K562 (cell line): ENCODE results near the gene EFEMP2. TPM values are rescaled to one million over a fixed set of nuclear protein-coding genes. Genes with fewer than 3 reads are reported as not detected.

Source experiments
- CBFA2T3 ChIP-seq: fragments of 450-650 bp; IDR thresholded peaks from 2 replicates; pipeline ENCODE4 v1.6.1; 2017
- HDAC1 ChIP-seq, 2 experiments: fragments of 450-650 bp; IDR thresholded peaks; 2 replicates each; pipeline ENCODE4 v1.6.1; 2016 to 2017; ENCODE audit warnings: inconsistent platforms in 1 of 2, mild to moderate bottlenecking in 1 of 2, moderate library complexity in 1 of 2
- HDAC8 ChIP-seq: fragments of 450-650 bp; IDR thresholded peaks from 2 replicates; pipeline ENCODE4 v1.6.1; 2016; ENCODE audit warnings: mild to moderate bottlenecking, missing genetic modification characterization, moderate library complexity, missing compliant biosample characterization
- MAX ChIP-seq: sonication (generic); formaldehyde crosslinking; IDR thresholded peaks from 2 replicates; pipeline ENCODE4 v1.9.0; 2022; ENCODE audit warnings: mild to moderate bottlenecking, missing genetic modification reagents
- NR1H2 ChIP-seq: sonication (generic); formaldehyde crosslinking; IDR thresholded peaks from 2 replicates; pipeline ENCODE4 v1.4.0; 2020; ENCODE audit warnings: mild to moderate bottlenecking, missing genetic modification reagents
- RUNX1 ChIP-seq: sonication (generic); IDR thresholded peaks from 2 replicates; pipeline ENCODE4 v1.6.1; 2016; ENCODE audit warnings: antibody characterized with exemption, low read depth
- SFPQ ChIP-seq: fragments of 200-400 bp; formaldehyde crosslinking; IDR thresholded peaks from 2 replicates; pipeline ENCODE4 v1.6.1; 2017; ENCODE audit warnings: mild to moderate bottlenecking, low read depth, low read length, moderate library complexity
- THRB ChIP-seq: fragments of 450-650 bp; formaldehyde crosslinking; conservative IDR thresholded peaks from 2 replicates; pipeline ENCODE4 v1.4.0; 2022; ENCODE audit warnings: mild to moderate bottlenecking, missing genetic modification characterization
- ZBTB33 ChIP-seq: sonication (generic); formaldehyde crosslinking; IDR thresholded peaks from 2 replicates; pipeline ENCODE4 v1.8.1; 2023; ENCODE audit warnings: mild to moderate bottlenecking, missing genetic modification reagents
- ZNF407 ChIP-seq: fragments of 450-650 bp; IDR thresholded peaks from 2 replicates; pipeline ENCODE4 v1.6.1; 2016; ENCODE audit warnings: low read depth
- ZNF561 ChIP-seq: fragments of 450-650 bp; formaldehyde crosslinking; conservative IDR thresholded peaks from 2 replicates; pipeline ENCODE4 v1.4.0; 2020; ENCODE audit warnings: mild to moderate bottlenecking, moderate library complexity
- ZNF57 ChIP-seq: fragments of 450-650 bp; formaldehyde crosslinking; IDR thresholded peaks from 2 replicates; pipeline ENCODE4 v1.4.0; 2020; ENCODE audit warnings: mild to moderate bottlenecking, moderate library complexity
- polyA plus RNA-seq, 8 experiments: library from polyadenylated mRNA; depleted of rRNA in 4 of 8; stranded (reverse) in 5 of 8; unstranded in 3 of 8; fragments of >200 nt; fragmentation: Nextera tagmentation in 2 of 8; fragmentation: Illumina TruSeq in 1 of 8; extraction: Ambion mirVana in 2 of 8; extraction: Trizol in 1 of 8; gene quantifications; 2 replicates each; pipeline versions ENCODE4 v1.2.1 to v1.2.3, GENCODE V29; 2011 to 2014; ENCODE audit warnings: inconsistent platforms in 1 of 8, missing spikeins in 1 of 8
- total RNA-seq, 7 experiments: library from RNA; depleted of rRNA in 6 of 7; stranded (reverse); fragments of >200 nt in 6 of 7; fragmentation: Illumina TruSeq in 2 of 7; extraction: Trizol in 2 of 7; gene quantifications; 2 replicates each; pipeline versions ENCODE4 v1.2.1 to v1.2.3, GENCODE V29; 2011 to 2021; ENCODE audit warnings: low replicate concordance in 1 of 7

The EFEMP2 gene
- total and polyA plus RNA-seq, 9 of the 15 experiments (the other 6 are each of a cell fraction or from before 2014, with no cell fraction given): 0.07 to 2.9 (median 0.69) TPM; not detected in 1

- TF ChIP-seq SFPQ (no peak; the same call in none of the 2 replicates), HDAC8 (no peak), ZNF407 (no peak), THRB (no peak), ZBTB33 (CRISPR knock-in tag) (peak; percentile 39; the same call in 1 of the 2 replicates), CBFA2T3 (no peak), ZNF57 (CRISPR knock-in tag) (no peak), ZNF561 (no peak), NR1H2 (CRISPR knock-in tag) (0 out of 2 replicates have a peak, but pooled peaks have one; percentile 72), HDAC1 (IDR thresholded peaks at IDR 0.05) (peak in 1 of 2 experiments; percentile 90; a peak in 2 of 4 replicates), MAX (peak; percentile 97), RUNX1 (no peak)
Measured at GRCh38 chr11:65899356-65900124, 26.9 kb upstream of the EFEMP2 start (continued).
